Fibroblast of the aortic adventitia (primary cell): ENCODE results near the gene ACAP3. TPM values are rescaled to one million over a fixed set of nuclear protein-coding genes. Genes with fewer than 3 reads are reported as not detected.

Experiments used
- DNase-seq: peaks from one replicate; pipeline ENCODE4 v3.0.0-alpha.2; 2010; ENCODE audit warnings: low read depth
- H3K4me3 ChIP-seq: 2 replicates; pipeline ENCODE4 v1.5.1; 2011; ENCODE audit warnings: low read depth, mild to moderate bottlenecking, control low read depth, low read length, moderate library complexity
- total RNA-seq: library from RNA; depleted of rRNA; stranded (reverse); fragments of >200 nt; gene quantifications from 2 replicates; pipeline ENCODE4 v1.2.3, GENCODE V29; 2012; ENCODE audit warnings: low replicate concordance
- TF ChIP-seq, protein P1 (sequence below): IDR thresholded peaks from 2 replicates; pipeline ENCODE4 v1.5.1; 2011; ENCODE audit warnings: mild to moderate bottlenecking, low read length, control low read depth, inconsistent platforms; ENCODE audit not compliant: insufficient read depth

The ACAP3 gene
- total RNA-seq, 1 donor: 43.2 TPM

GRCh38 chr1:1262071-1262470 is 45.7 kb downstream of the ACAP3 start:
- TF ChIP-seq, protein P1, sequence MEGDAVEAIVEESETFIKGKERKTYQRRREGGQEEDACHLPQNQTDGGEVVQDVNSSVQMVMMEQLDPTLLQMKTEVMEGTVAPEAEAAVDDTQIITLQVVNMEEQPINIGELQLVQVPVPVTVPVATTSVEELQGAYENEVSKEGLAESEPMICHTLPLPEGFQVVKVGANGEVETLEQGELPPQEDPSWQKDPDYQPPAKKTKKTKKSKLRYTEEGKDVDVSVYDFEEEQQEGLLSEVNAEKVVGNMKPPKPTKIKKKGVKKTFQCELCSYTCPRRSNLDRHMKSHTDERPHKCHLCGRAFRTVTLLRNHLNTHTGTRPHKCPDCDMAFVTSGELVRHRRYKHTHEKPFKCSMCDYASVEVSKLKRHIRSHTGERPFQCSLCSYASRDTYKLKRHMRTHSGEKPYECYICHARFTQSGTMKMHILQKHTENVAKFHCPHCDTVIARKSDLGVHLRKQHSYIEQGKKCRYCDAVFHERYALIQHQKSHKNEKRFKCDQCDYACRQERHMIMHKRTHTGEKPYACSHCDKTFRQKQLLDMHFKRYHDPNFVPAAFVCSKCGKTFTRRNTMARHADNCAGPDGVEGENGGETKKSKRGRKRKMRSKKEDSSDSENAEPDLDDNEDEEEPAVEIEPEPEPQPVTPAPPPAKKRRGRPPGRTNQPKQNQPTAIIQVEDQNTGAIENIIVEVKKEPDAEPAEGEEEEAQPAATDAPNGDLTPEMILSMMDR: no peak
- DNase-seq: no peak
- H3K4me3 ChIP-seq: no peak overlapping the region

- TF ChIP-seq, protein P1: no peak
- no peak overlapping the region for H3K4me3 ChIP-seq
- DNase-seq: no peak
Measured at GRCh38 chr1:1260843-1261560, 46.7 kb downstream of the ACAP3 start.

DNA sequence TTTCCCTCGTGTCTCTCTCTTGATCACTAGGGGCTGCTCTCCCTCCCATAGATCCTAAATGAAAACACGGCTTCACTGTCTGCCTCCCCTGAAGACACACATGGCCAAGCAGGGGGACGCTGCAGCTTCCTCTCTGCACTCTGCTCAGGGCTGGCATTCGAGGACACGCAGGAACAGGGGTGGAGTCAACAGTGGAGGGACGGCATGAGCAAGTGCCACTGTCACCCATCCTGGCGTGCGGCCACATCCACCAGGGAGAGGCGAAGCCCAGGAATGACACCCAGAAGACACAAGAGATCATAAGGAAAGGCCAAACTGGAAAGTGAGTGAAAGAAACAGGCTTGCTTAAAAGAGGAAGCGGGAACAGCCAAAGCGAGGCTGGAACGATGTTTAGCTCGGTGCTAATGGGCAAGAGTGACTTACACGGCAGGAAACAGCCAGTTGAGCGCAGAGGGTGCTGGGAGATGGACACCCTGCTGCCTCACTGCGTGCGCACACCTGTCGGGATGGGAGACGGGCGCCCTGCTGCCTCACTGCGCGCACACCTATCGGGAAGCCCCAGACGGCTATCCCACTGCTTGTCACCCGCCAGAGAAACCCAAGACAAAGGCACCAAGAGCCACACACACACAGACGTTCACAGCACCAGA is 47.7 kb downstream of the ACAP3 start:
- H3K4me3 ChIP-seq: no peak overlapping the region
- DNase-seq: no peak
- TF ChIP-seq, protein P1: no peak

GRCh38 chr1:1259540-1259939 is 48.2 kb downstream of the ACAP3 start:
- TF ChIP-seq, protein P1: no peak
- H3K4me3 ChIP-seq: no peak overlapping the region
- no peak for DNase-seq

GRCh38 chr1:1259119-1259488 is 48.6 kb downstream of the ACAP3 start:
- TF ChIP-seq, protein P1: no peak
- no peak overlapping the region for H3K4me3 ChIP-seq
- DNase-seq: no peak

DNA sequence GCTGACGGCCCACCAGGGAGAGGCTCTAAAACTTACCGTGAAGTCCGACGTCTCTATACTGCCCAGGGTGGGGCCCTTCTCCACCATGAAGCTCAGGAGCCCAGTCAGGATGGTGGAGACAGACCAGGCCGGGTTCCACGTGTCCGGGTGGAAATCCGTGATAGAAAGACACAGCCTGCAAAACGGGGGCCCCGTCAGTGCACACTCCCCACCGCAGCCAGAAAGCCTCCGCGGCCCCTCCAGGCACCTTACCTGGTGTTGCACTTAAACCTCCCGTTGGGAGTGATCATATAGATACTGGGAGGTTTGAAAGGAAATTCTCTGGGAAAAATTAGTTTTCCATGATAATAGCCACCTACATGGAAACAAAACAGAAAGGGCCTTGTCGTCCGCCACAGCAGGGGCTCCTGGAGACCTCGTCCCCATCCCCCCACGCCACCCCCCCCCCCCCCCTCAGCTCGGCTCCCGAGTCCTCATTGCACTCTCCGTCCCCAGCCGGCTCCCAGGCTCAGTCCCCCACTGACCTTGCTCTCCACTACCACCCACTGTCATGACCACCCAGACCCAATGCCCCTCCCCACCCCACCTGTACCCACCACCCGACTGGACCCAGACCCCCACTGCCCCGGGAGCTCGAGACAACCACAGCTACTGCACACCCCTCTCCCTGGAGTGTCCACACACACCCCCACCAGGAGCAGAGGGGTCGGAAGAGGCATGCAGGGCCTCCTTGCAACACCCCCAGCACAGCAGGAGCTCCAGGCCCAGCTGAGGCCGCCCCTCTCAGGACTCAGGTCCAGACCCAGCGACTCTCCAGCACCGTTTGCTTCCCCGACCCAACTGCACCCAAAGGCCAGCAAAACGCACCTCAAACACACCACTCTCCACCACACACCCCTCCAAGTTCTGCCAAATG is 50.5 kb downstream of the ACAP3 start:
- TF ChIP-seq, protein P1: no peak
- DNase-seq: no peak
- H3K4me3 ChIP-seq: no peak overlapping the region
